CD4-positive, alpha-beta T cell treated with Interferon gamma for 1 hour (primary cell): ENCODE measurements around the gene GRM5.

ENCODE experiments used
- DNase-seq: peaks from one replicate; pipeline ENCODE4 v3.0.0-alpha.2; 2020

Gene GRM5

GRCh38 chr11:88692306-88693086 is 373.3 kb downstream of the GRM5 start:
- DNase-seq, result no peak

DNA sequence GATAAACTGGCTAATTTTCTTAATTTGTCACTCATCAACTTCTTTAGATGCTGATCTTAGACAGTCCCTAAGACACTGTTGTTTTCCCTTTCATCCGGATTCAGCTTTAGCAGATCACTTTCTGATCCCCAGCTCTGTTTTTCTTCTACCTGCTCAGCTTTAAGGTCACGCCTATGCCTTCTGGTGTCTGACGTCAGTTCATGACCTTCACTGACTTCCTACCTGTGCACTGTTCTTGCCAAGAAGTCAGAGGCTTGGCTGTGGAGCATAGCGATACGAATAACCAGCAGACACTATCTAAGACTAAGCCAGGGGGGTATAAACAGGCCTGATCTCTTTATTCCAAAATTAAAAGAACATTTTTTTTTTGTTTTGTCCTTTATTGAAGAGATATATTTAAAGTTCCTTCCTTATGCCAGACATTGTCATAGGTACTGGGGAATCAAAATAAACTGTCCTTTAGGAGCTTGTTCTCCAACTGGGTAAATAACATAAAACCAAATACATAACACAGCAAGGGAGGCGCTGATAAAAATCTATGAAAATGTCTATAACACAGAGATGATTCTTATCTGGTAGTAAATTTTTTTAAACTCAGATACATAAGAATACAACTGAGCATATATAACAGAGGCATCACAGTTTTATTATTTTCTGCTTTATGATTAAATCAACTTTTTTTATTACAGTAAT is 376.1 kb downstream of the GRM5 start:
- DNase-seq, result peak; percentile 4

DNA sequence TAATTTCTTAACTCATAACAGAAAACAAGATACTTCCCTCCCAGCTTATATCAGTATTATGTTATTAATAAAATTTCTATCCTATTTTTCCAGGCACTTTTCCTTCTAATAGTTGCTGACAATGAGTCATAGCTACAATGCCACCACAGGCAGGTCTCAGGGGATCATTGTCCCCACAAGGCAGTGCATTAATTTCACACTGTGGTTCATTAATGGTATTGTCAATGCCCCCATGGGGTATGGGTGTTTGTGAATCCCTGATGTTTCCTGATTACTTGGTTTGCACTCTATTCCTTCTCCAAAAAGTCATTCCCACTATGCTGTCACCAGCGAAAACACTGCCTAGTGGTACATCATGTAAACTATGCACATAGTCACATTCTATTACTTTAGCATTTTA is 382.8 kb downstream of the GRM5 start:
- DNase-seq, result no peak

DNA sequence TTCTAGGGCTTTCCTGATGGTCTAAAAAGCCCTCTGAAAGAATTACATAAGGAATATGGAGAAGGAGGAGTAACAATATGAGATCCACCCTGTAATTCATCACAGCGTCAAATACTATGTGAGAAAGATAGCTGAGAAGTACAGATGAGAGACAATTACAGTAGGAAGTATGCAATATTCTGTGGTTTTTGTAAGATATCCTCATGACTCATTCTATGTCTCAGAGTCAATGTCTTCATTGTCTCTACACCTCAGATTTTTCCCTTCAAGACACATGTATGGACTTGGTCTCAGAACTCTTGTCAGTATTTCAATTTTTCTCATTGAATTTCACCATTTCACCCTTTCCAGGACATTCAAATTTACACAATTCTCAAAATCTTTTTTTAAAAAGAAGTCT is 385.0 kb downstream of the GRM5 start:
- no peak for DNase-seq

- DNase-seq, result no peak
Observed at GRCh38 chr11:88666364-88666763, 399.4 kb downstream of the GRM5 start.

DNA sequence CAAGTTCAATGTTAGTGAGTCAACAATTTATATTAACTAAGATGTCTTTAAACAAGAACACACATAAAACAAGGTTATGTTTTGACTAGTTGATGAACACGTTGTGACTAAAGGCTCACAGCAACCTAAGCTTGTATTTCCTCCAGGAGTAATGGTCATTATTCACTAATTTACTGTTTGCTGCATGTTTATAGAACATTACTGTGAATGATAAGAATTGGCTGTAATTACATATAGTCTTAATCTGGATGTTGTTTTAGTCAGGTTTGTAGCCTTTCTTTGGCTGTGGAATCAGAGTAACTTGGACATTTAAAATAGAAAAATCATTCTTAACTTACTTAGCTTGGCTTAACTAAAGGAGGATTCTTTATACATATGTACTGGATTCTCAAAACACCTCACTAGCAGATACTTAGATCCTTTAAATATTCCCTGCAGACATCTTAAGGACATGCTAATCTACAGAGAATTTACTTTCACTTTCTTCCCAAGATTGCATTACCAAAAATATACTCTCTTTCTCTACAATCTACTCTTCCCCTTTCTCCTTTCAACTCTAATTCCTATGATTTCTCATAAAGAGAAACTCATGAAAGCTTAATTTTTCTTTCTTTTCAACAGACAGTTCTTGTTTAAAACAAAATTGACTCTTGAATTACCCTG is 408.6 kb downstream of the GRM5 start:
- no peak for DNase-seq

DNA sequence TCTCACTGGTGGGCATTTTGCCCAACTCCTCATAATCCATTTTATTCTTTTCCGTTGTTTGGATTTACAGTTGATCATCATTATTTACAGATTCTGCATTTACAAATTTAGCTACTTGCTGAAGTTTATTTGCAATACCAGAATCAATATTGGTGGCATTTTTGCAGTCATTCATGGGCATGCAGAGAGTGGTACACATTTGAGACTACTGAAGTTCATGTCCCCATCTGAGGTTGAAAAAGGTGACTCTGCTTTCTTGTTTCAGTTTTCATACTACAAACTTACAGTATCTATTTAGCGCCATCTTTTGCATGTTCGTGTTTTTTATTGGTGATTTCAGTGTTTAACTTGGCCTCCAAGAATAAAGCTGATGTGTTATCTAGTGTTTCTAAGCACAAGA is 409.5 kb downstream of the GRM5 start:
- no peak for DNase-seq

DNA sequence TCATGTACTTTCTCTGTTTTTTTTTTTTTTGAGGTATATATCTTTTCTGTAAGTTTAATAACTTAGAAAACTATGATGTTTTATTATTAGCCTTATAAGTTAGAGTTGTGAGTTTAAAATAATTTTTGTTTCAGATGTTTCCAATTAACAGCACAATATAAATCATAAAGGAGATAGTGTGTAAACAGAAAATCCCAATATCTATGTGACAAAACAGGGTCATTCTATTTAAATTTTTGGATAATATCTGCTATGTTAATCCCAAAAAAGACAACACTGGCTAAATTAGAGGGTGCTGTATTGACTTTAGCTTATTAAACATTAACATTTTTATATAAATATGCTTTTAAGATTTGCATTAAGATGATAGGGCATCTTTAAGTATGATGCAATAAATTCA is 410.1 kb downstream of the GRM5 start:
- DNase-seq, result no peak

DNA sequence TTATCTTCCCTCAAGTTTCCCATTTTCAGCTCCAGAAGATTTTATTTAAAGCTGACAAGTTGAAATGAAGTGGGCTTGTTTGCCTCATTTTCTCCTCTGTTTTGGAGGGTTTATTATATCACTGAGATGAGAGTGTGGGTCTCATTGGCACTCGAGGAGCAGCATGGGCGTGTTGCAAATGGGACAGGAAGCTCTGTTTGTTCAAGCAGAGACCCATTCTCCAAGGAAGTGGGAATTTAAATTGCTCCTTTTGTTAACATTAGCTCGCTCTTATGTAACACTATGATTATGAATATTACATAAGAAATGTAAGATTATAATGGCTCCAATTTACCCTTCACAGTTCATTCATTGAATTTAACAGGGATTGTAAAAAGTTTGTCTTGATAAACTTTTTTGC is 410.6 kb downstream of the GRM5 start:
- DNase-seq, result no peak

DNA sequence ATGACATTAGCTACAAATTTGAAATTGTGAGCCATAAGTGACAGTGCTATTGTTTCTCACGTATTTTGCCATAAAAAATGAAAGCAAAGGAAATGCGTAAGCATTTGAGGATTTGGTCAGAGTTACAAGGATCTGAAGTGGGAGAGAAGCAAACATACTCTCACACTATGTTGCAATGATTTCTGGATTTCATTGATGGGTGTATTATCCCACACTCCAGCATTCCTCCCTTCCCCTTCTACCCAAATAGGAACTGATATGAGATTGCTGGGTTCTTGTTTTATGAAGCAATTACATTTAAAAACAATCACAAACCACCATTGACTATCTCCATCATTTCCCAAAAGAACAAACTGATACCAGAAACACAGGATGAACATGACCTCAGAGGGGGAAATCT is 414.2 kb downstream of the GRM5 start:
- DNase-seq, result no peak

DNA sequence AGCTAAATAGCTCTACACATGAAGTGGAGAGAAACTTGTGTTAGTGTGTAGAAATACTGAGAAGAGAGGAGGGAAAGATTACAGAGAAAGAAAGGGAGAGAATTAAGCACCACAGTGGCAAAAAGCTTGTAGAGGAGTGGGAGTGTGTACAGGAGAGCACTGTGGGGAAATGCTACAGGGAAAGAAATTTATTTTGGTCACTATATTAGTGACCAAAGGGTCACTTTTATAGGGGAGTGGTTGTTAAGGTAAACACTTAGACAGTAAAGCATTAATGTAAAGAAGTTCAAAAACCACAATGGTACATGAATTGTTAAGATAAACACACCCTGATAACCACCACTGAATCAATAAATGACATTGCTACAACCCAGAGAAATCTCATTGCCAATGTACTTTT is 421.1 kb downstream of the GRM5 start:
- DNase-seq, result no peak

DNA sequence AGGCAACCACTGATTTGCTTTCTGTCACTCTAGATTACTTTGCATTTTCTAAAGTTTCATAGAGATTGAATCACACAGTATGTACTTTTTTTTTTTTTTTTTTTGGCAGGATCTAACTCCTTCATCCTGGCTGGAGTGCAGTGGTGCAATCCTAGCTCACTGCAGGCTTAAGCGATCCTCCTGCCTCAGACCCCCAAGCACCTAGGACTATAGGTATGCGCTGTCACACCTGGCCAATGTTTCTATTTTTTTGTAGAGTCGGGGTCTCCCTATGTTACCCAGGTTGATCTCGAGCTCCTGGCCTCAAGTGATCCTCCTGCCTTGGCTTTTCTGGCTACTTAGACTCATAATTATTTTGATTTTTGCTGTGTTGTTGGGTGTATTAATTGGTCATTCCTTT is 433.6 kb downstream of the GRM5 start:
- DNase-seq, result no peak

GRCh38 chr11:88631497-88631896 is 434.3 kb downstream of the GRM5 start:
- no peak for DNase-seq

DNA sequence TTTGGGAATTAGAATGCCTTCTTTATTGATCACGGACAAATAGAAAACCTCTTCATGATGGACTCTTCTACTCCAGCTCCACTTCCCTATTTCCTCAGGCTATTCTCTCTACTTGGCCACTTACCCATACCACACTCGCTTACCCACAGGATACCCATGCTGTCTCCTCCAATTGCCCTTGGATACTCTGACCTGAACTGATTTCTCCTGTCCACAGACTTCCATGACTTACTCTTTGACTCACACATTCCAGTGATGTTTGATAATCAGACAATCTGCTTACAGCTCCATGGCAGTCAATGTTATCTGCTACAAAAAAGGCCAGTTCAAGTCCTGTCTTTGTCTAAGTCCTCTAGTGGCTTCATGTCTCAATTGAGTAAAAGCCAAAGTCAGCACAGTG is 436.3 kb downstream of the GRM5 start:
- DNase-seq, result no peak

GRCh38 chr11:88626216-88626615 is 439.6 kb downstream of the GRM5 start:
- DNase-seq, result no peak

GRCh38 chr11:88623531-88623930 is 442.3 kb downstream of the GRM5 start:
- no peak for DNase-seq

DNA sequence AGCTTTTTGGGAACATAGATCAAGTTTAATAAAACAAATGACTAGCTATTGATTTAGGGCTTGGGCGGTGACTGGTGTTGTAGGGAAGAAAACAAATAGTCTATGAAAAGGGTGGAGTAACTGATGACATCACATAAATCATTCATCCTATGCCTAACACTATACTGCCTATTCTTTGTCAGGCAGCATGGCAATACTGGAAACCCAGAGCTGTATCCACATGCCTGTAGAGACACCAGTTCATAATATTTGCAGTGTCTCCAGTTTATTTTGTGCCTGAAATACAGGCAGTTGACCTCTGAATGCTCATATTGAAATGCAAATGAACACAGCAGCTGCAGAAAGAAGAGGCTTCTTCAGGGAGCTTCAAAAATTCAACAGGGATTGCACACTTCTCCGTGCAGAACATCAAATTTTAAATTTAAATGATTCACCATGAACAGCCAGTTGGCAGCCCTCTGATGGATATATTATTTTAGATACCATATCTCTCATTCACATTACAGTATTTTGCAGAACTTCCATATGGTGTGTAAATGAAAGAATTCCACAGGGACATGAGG is 445.1 kb downstream of the GRM5 start:
- no peak for DNase-seq

DNA sequence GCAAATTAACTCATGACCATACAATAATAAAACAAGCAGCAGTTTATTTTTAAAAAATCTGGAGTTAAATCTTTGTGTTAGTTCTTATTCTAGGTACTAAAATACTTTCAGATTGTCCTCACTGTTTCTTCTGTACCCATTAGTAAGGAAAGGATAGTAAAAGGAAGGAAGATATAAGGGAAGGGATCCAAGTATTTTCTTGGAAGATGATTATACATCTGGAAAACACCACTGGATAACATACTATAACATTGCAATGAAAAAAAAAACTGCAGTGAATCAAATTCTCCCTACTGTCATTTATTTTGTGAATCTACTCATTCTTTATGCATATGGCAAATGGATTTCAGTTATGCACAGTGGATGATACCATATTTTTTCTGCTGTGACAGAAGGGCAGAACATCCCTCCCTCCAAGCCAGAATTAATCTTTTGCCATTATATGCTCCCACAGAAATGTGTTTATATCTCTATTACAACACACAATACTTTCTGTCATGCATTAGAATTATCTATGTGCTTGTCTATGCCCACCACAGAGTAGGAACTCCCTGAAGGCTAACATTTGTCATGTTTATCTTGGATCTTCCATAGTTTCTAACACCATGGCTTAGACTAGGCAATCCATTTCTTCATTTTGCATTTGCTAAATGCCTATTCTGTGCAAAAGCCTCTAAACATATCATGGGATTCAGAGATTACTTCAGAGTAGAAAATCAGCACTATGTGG is 446.0 kb downstream of the GRM5 start:
- no peak for DNase-seq

DNA sequence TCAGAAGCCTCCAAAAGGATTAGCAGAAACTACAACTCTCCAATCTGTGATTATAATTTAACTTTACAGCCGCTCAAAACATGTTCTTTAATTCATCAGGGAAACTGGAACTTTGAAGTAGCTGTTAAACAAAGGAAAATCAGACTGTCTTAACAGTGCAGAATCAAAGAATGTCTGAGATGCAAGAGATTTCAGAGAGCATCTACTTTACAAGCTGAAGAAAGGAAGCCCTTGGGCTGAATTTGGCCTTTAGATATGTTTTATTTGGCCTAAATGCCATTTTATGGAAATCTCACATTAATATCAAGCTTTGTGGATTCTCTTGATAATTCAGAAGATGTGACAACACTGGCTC is 446.7 kb downstream of the GRM5 start:
- DNase-seq, result no peak

- DNase-seq, result no peak
Observed at GRCh38 chr11:88618327-88619070, 447.3 kb downstream of the GRM5 start.

- DNase-seq, result no peak
Observed at GRCh38 chr11:88617226-88617625, 448.6 kb downstream of the GRM5 start.

GRCh38 chr11:88604260-88604659 is 461.5 kb downstream of the GRM5 start:
- no peak for DNase-seq
